ENCODE measurements around the gene ST6GALNAC2.

Gene ST6GALNAC2

DNA sequence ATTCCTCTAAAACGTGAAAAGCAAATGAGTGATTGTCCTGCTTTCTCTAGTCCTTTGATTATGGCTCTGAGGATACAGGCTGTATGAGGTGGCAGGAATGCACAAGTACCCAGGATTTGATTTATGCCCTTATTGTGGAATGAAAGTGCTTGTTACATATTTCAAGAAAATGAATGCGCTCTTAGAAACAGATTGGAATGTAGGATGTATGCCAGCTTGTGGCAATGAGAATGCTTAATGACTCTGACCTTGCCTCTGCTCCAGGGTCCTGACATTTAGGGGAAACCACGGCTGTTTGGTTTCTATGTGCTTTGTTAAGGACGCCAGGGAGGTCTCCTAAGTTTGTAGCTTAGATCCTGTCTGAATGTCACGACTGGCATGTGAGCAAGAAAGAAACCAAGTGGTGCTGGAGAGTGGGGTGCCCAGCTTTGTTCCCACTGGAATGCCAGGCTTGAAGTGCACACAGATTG, 23.8 kb downstream of the ST6GALNAC2 start:
- ChIA-PET CTCF (interaction anchor here (0.7 to 7.6 kb wide), 6 partner anchors 15 to 120 kb away, joined by 3 to 108 read pairs (median 4); no protein-coding TSS in a partner anchor), POLR2A (interaction anchor here (0.8 kb wide), 1 partner anchor 16 kb away, joined by 3 read pairs; no protein-coding TSS in a partner anchor)
- Histone ChIP-seq H3K4me3 (ENCODE audit: low read depth, low read length) (no peak overlapping the region), H3K4me1 (ENCODE audit: control insufficient read depth, insufficient read depth, low read length) (peaks cover 18% of the 10 kb centered on the region), H3K36me3 (ENCODE audit: control insufficient read depth in 2 of 2, insufficient read depth in 1 of 2, low read length in 2 of 2) (peaks cover 46 to 86% of the 10 kb centered on the region in 2 experiments), H3K27ac (ENCODE audit: extremely low read depth, low read depth, low read length) (peak overlapping the region; percentile 51; the same call in 1 of the 2 replicates), H3K9me3 (ENCODE audit: control insufficient read depth, insufficient read depth, low read depth, low read length) (no peaks in the 10 kb centered on the region)
- TF ChIP-seq PRDM1 (tag by site-specific recombination; IDR thresholded peaks at IDR 0.05) (peak; percentile 82), ZNF280C (tag by site-specific recombination; IDR thresholded peaks at IDR 0.05) (no peak), ZNF366 (tag by site-specific recombination; conservative IDR thresholded peaks at IDR 0.05) (0 out of 2 replicates have a peak, but pooled peaks have one; percentile 15), SP7 (tag by site-specific recombination; IDR thresholded peaks at IDR 0.05) (peak; percentile 32; the same call in 1 of the 2 replicates), FEZF1 (tag by site-specific recombination; IDR thresholded peaks at IDR 0.05) (peak; percentile 47), ZNF610 (tag by site-specific recombination; IDR thresholded peaks at IDR 0.05; ENCODE audit: borderline replicate concordance) (no peak), GFI1B (tag by site-specific recombination; IDR thresholded peaks at IDR 0.05) (0 out of 2 replicates have a peak, but pooled peaks have one; percentile 4)

DNA sequence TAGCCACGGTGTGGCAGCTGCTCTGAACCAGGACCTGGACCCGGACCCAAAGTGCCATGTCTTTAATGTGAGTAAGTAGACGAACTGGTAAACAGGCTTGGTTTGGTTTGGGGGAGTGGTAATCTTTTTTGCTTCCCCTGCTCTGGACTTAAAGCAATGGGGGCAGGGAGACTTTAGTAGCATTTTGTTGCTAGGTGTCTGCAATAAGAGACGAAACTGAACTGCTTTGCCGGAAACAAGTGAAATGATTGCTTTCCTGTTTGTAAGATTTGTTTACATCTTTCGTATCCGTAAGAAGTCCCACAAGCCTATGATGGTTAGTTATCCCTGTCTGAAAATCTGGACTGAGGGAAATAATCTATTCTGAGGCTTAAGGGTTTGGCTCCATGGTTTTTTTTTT, 24.3 kb downstream of the ST6GALNAC2 start:
- POLR2A ChIA-PET = interaction anchor here (0.8 kb wide), 1 partner anchor 15 kb away, joined by 3 read pairs; no protein-coding TSS in a partner anchor
- no peak overlapping the region for H3K27ac ChIP-seq (ENCODE audit: extremely low read depth, low read depth, low read length)
- H3K4me3 ChIP-seq (ENCODE audit: low read depth, low read length) = no peak overlapping the region
- TF ChIP-seq, protein P1, sequence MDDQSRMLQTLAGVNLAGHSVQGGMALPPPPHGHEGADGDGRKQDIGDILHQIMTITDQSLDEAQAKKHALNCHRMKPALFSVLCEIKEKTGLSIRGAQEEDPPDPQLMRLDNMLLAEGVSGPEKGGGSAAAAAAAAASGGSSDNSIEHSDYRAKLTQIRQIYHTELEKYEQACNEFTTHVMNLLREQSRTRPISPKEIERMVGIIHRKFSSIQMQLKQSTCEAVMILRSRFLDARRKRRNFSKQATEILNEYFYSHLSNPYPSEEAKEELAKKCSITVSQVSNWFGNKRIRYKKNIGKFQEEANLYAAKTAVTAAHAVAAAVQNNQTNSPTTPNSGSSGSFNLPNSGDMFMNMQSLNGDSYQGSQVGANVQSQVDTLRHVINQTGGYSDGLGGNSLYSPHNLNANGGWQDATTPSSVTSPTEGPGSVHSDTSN (CRISPR knock-in tag; IDR thresholded peaks at IDR 0.05) = no peak
- TF ChIP-seq OVOL3 (tag by site-specific recombination; IDR thresholded peaks at IDR 0.05) = no peak
- no peak for TF ChIP-seq ZNF211 (tag by site-specific recombination; IDR thresholded peaks at IDR 0.05; ENCODE audit: low read depth)
- TF ChIP-seq REST (tag by site-specific recombination; IDR thresholded peaks at IDR 0.05) = no peak
- TF ChIP-seq KLF16 (tag by site-specific recombination; IDR thresholded peaks at IDR 0.05) = no peak
- TF ChIP-seq ZNF791 (tag by site-specific recombination; IDR thresholded peaks at IDR 0.05) = no peak
- no peak for TF ChIP-seq ZFHX2 (tag by site-specific recombination; conservative IDR thresholded peaks at IDR 0.05)
- TF ChIP-seq ZNF426 (tag by site-specific recombination; IDR thresholded peaks at IDR 0.05) = no peak
- TF ChIP-seq ZNF169 (tag by site-specific recombination; IDR thresholded peaks at IDR 0.05) = no peak
- peaks cover 46 to 81% of the 10 kb centered on the region in 2 experiments for H3K36me3 ChIP-seq (ENCODE audit: control insufficient read depth in 2 of 2, insufficient read depth in 1 of 2, low read length in 2 of 2)
- H3K4me1 ChIP-seq (ENCODE audit: control insufficient read depth, insufficient read depth, low read length) = peaks cover 20% of the 10 kb centered on the region
- H3K9me3 ChIP-seq (ENCODE audit: control insufficient read depth, insufficient read depth, low read depth, low read length) = no peaks in the 10 kb centered on the region
- CTCF ChIA-PET = interaction anchor here (0.6 to 7.6 kb wide), 8 partner anchors 15 to 121 kb away, joined by 3 to 108 read pairs (median 4); no protein-coding TSS in a partner anchor
